Measurements from ENCODE around the gene SVOPL.
"Not testable (repeated sequence)": the region's sequence is repeated elsewhere in the genome, so short reads cannot be mapped to it uniquely, and the experiment has no call there.

SVOPL gene, protein sequence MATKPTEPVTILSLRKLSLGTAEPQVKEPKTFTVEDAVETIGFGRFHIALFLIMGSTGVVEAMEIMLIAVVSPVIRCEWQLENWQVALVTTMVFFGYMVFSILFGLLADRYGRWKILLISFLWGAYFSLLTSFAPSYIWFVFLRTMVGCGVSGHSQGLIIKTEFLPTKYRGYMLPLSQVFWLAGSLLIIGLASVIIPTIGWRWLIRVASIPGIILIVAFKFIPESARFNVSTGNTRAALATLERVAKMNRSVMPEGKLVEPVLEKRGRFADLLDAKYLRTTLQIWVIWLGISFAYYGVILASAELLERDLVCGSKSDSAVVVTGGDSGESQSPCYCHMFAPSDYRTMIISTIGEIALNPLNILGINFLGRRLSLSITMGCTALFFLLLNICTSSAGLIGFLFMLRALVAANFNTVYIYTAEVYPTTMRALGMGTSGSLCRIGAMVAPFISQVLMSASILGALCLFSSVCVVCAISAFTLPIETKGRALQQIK

DNA sequence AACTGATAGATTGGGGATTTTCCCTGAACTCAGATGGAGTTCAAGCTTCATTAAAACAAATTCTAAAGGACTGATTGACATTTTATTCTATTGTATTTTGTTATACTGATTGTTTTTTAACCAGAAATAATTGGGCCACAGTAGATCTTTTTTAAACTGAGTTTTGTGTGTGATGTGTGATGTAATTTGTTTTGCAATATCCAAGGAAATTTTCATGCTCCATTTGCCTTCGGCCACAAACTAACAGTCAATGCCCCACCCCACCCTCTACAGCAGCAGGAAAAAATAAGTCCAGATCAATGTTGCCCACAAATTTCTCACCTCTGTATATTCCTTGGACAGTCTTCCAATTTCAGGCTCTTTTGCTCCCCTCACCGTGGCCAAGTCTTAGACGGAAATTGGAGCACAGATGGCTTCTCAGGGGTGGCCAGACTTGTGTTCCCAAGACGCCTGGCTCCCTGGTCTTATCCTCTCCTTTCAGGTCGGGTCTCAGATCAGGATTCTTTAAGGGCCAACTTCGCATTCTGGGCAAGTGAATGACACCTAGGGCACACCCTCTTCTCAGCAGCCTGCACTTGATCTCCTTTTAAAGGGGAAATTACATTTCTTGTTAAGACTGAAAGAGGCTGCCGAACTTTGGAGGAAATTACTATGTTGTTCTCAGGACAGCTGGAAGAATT is at the start of gene SVOPL:
Gene SVOPL, minus strand, starts transcription at position 506 of the 680 bp plus-strand sequence. CDS start 22,317 bp downstream, outside the sequence.
- DNase-seq (ENCODE audit: low read depth, low spot score), result no peak

DNA sequence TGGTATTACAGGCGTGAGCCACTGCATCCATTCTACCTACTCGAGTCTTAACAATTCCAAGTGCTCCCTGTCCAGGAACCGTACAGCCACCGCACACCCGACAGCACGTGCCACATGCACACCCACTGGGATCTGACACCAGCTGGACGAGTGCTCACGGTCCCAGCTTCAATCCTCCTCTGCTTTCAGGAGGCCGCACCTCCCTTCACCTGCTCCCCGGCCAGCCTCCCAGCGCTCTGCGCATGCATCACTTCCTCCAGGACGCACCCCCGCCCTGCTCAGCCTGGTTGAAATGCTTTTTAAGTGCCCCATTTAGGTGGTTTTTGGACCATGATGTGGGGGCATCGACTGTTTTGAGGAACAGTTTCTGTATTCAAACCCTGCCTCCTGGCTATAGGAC is 49.3 kb upstream of the SVOPL start:
- DNase-seq (ENCODE audit: low read depth, low spot score), result no peak

DNA sequence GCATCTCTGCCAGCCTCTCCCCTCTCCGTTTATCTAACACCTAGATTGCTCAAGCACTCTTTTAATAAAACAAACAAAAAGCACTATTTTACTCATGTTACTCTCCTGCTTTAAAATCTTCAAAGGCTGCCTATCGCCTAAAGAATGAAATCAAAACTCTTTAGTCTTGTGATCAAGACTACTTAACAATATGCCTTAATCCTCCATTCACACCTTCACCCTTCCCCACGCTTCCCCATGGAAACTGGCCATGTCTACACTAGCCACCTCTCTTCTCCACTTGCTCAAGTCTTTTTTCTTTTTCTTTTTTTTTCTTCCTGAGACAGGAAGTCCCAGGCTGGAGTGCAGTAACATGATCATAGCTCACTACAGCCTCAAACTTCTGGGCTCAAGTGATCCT is 48.8 kb upstream of the SVOPL start:
- no peak for DNase-seq (ENCODE audit: low read depth, low spot score)

DNA sequence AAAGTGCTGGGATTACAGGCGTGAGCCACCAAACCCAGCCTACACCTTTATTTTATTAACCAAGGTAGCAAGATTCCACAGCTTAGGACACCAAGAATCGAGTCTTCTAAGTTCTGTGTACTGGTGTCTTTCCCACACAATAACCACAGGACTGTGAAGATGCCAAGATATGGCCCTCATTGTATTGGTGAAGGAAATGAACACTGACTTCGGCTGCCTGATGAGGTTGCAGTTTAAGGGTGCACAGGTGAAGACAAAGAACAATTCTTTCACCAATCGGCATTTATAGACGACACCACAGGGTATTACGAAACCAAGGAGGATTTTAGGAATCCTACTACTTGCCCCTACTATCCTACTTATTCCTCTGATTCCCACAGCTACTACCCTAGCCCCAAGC is 47.5 kb upstream of the SVOPL start:
- DNase-seq (ENCODE audit: low read depth, low spot score), result no peak

DNA sequence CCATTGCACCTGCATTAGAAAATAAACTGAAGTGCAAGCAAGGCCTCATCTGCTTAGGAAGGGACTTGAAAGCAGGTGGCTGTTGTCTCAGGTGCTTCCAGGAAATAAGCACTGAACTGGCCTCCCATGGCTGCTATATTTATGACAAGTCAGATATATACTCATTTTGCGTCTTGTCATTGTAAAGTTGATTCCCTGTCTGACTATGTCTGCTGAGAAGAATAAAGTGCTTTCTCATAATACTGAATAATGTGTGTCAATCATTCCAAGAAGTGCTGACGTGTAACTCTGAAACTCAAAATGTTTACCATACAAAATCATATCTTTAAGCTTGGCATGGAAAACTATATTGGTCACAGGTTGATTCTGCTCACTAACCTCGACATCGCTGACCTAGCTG is 44.9 kb upstream of the SVOPL start:
- DNase-seq (ENCODE audit: low read depth, low spot score), result no peak

DNA sequence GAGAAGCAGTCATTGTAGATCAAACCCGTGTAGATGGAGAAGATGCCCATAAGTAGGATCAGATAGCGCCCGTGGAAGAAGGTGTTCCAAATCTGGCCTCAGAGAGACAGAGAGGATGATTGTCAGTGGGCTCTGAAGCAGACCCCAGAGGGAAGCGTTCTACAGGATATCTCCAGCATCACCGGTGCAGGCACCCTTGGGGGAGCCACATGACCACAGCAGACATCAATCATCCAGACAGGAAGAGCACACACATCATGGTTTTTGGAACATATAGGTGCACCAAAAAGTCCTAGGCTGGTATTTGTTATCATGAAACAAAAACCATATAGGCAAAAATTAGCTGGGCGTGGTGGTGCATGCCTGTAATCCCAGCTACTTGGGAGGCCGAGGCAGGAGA is 44.0 kb upstream of the SVOPL start:
- no peak for DNase-seq (ENCODE audit: low read depth, low spot score)

DNA sequence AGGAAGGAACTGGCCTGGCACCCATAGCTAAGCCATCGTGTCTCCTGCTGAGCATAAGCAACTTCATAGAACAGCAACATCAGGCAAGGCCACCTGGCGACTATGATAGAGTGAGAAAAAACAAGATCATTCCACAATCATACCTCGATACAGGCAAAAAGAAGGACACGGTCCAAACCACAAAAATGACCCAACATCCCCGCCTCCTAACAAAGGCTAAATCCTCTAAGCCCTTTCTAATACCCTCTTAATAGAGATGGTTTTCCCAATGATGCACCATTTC is 40.2 kb upstream of the SVOPL start:
- DNase-seq (ENCODE audit: low read depth, low spot score), result no peak

DNA sequence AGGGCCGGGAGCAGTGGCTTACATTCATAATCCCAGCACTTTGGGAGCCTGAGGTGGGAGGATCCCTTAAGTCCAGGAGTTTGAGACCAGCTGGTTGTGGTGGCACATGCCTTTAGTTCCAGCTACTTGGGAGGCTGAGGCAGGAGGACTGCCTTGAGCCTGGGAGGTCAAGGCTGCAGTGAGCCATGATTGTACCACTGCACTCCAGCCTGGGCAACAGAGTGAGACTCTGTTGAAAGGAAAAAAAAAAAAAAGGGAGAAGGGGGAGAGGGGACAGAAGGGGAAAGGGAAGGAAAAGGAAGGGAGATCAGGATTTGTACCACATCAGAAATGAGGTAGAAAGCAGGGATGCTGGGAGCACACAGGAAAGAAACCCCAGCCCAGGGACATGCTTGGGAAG is 38.7 kb upstream of the SVOPL start:
- DNase-seq (ENCODE audit: low read depth, low spot score), result no peak

DNA sequence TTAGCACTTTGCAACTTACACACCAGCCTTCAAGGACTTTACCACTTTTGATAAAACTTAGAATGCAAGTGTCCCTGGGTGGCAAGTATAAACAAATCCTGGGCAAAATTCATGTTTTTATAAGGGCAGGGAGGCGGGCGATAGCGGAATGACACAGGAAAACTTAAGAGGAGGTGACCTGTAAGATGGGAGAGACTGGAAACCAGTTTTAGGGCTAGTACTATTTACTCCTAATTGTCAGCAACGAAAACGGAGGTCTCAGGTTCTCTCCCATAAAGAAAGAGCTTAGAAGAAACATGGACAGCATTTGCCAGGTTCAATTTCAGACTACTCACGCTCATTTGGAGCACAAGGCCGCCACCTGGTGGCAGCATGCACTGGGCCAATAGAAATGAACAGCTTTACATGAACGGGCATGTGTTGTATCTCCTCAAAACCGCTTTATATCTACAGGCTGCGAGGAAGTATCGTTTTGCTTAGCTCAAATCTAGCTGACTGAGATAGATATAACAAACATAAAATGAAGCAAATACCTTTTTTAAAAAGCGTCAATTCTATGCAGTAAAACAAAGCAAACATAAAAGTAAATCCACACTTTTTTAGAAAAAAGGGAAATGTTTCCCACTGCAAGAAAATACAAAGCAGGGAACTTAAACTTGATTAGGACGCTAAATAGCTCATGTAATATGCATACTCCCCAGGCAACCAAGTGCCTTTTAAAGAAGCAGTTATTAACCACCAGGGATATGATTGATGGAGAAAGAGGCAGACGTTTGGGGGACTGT is 37.6 kb upstream of the SVOPL start:
- DNase-seq (ENCODE audit: low read depth, low spot score), result peak; percentile 93

DNA sequence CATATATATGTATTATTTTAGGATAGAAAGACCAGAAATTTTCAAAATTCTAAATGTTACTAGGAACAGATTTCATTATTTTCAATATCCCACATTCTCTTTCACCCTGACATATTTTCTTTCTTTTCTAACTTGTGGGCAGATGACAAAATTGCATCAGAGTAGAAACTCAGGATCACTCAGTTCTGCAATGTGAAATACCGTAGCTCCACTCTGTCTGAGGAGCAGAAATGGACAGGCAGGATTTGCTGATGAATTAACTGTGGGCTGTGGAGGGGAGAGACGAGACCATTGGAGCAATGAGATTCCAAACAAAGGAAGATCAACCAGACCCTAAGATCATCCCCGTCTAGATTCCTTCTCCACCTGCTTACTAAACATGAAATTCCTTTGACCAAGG is 37.0 kb upstream of the SVOPL start:
- no peak for DNase-seq (ENCODE audit: low read depth, low spot score)

DNA sequence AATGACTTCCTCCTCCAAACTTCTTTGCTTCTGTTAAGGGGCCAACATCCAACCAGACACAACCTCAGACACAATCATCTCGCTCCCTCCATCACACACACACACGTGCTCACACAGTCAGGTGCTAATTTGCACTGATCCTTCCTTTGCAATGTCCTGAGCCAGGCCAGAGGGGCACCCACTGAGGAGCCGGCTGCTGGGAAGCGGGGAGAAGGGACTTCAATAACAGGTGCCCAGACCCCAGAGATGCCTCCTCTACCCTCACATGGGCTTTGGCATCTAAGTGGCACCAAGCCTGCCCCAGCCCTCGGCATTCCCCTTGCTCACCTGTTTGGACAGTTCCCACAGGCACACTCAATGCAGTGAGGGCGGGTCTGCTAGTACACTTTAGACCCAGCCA is 34.2 kb upstream of the SVOPL start:
- DNase-seq (ENCODE audit: low read depth, low spot score), result no peak

DNA sequence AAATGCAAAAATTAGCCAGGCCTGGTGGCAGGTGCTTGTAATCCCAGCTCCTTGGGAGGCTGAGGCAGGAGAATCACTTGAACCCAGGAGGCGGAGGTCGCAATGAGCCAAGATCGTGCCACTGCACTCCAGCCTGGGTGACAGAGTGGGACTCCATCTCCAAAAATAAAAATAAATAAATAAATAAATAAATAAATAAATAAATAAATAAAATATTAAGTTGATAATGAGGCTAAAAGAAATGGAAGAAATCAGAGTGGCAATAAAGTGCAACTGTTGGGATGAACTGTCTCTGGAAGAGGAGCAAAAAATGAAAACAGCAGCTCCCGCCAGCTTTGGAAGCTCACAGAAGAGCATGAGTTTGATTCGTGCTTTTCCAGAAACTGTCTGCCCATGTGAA is 30.6 kb upstream of the SVOPL start:
- DNase-seq (ENCODE audit: low read depth, low spot score), result not testable (repeated sequence)

DNA sequence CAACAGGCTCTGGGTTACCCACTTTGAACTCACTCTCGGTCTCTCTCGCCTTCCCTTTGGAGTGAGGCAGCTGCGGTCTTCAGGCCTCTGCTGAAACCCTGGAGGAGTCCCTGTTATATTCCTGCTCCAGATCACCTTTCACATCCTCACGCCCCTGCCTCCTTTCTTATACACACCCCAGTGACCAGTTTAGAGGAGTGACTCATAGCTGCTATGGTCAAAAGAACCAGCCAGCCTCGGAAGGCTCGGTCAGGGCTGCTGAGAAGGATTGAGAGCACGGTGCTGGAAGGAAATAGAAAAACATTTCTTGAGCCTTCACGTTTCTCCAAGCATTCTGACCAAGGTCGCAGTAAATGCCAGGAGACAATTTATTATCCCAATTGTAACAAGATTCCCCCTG is 28.3 kb upstream of the SVOPL start:
- DNase-seq (ENCODE audit: low read depth, low spot score), result no peak

DNA sequence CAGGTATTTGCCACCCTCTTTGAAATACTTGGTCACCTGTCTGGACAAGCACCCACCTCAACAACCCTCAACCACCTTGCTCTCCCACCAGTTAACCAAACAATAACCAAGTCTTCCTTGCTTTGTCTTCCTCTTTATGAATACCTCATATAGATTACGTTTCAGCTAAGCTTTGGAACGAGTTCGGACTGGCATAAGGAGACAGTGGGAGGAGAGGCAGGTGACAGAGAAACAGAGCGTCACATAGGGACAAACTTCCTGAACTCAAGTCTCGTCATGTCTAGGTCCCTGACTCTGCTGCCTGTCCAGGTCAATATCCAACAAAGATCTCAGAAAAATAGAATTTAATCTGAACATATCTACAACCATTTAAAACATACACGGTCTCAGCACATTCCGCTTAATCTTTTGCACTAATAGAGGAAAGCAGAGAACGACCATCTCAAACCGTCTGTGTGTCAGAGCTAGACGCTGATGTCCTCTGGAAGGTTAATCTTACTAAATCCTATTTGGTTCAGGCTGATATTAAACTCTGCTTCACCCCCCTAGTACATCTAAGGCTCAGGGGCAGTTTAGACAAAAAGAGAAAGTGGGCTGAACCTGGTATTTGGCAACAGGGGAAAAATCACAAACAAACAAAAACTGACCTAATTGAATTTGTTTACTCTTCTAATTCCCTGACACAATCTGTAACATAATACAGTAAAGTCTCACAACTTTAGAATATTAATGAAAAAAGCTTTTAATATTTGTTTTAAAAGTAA is 26.4 kb upstream of the SVOPL start:
- DNase-seq (ENCODE audit: low read depth, low spot score), result no peak

DNA sequence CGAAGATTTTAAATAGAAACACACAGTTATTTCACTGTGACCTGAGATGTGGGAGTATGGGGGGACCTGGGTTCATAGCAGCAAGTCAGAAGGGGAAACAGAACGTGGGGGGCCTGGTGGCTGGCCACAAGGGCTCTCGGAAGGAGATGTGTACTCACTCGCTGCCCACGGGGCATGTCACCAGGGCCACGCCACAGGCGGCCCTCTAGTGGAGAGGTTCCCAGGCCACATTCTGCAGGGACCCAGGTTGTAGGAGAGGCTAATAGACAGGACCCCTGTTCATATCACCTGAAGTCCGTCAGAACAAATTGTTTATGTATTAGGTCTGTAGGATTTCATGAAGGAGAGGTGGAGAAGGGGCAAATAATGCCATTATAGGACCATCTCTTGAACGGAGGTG is 25.1 kb upstream of the SVOPL start:
- DNase-seq (ENCODE audit: low read depth, low spot score), result peak; percentile 16

DNA sequence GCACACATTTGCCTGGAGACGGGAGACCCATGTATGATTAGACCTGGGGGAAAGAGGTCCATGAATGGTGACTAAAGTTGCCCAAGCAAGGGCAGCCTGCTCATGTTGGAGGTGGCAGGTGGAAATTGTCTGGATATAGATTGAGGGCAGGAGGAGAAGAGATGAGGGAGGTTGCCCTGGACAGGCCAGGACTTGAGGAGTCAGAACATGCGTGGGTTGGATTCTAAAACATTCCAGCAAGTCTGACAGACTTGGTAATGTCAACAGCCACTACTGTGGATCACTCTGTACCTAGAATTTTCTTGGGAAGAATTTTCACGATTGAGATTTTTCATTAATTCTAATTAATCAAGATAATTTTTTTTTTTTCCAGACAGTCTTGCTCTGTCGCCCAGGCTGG is 19.1 kb upstream of the SVOPL start:
- DNase-seq (ENCODE audit: low read depth, low spot score), result no peak

DNA sequence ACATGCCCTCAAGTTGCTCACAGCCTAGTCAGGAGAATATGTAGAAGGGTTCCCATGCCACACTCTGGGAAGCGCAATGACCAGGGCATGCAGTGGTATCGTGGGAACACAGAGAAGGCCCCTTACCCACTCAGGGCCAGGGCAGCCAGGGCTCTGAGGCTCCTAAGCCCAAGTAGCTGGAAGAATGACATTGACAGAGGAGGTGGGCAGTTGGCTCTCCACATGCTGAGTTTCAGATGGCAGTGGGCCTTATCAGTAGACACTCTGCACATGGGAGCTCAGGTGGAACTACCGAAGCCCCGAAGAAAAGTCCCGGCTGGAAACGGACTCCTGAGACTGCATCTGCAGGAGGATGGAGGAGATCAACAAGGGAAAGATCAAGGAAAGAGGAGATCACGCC is 15.7 kb upstream of the SVOPL start:
- DNase-seq (ENCODE audit: low read depth, low spot score), result no peak

DNA sequence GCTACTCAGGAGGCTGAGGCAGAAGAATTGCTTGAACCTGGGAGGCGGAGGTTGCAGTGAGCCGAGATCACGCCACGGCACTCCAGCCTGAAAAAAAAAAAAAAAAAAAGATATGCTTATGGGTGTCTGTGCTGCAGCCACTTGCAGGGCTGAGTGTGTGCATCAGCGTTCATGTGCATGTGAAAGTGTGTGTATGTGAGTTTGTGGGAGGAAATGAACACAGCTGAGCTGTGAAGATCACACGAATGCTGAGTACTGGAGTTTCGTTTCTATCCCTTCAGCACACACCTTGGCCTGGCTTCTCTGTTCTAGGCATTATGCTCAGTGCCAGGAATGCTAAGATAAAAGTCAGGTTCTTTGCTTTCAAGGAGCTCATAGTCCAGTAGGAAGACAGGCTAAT is 12.0 kb upstream of the SVOPL start:
- DNase-seq (ENCODE audit: low read depth, low spot score), result no peak

DNA sequence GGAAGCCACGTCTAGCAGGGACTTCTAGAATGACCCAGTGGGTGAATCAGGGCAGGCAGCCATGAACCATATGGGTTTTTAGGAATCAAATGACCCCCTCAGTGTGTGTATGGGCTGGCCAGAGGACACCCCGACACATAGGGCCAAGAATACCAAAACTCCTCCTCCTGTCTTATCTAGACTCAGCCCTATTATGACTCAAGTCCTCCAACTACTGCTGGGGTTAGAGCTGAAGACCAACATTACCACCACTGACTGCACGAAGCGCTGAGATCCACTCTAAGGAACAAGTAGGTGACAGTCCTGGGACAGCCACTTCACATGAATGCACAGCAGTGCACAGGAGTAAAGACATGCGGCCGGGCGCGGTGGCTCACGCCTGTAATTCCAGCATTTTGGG is 11.5 kb upstream of the SVOPL start:
- DNase-seq (ENCODE audit: low read depth, low spot score), result no peak

DNA sequence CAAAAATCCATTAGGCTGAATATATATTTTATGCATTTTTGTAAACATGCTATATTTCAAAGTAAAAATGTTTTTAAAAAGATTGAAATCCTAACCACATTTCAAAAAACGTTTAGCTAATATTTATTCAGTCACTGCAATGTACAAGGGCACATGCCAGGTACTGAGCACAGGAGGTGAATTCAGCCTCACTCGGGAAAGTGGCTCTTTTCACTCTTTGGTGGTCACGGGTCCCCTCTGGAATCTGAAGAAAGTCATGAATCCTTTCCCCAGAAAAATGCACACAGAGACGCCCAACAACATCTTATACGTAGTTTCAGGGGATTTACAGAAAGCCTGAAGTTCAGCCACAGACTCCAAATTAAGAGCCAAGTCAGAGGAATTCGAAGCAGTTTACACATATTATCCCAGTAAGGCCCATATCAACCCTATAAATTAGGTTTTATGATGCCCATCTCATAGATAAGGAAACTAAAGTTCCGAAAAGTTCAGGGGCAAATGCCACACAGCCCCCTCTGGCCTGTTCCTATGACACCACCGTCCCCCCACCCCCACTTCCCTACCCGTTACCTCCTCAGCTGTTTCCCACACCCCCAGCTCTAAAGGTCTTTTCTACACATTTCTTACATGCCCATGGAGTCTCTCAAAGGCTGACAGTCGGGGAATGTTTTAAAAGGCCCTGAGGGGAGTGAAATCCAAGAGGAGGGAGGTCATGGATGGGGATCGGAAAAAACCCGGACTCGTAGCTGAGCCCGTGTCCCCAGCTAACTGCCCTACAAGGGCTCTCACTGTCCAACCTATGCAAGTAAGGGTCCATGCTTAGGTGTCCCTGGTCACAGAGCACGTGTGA is 9.6 kb upstream of the SVOPL start:
- peak; percentile 64 for DNase-seq (ENCODE audit: low read depth, low spot score)

DNA sequence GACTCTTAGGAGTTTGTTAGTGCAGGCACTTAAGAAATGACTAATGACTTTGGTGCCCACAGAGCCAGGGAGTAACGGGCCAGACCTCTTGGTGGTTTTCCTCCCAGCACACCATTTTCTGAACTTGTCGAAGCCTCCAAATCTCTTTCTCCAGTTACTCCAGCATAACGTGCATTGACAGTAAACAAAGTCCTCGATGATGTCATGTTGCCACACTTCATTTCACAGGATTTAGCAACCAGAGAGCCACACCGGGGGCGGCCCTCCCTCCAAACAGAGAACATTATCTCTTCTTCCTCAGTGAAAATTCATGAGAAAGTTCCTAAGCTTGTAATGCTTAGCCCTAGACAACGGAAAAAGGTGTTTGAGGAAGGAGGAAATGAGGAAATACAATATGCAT is 4.0 kb upstream of the SVOPL start:
- DNase-seq (ENCODE audit: low read depth, low spot score), result no peak

All from ELF-1 (cell line).